ENCODE results near the gene CPZ. TPM values are rescaled to one million over a fixed set of nuclear protein-coding genes. Genes with fewer than 3 reads are reported as not detected.
A peak's percentile ranks its signal among the peaks of the same experiment; 100 is the strongest.
"Not testable (repeated sequence)": the region's sequence is repeated elsewhere in the genome, so short reads cannot be mapped to it uniquely, and the experiment has no call there.

CPZ gene
- total RNA-seq, 4 donors from 2014 or later: 2.3 to 7.5 (median 3.2) TPM; not detected in 1

DNA sequence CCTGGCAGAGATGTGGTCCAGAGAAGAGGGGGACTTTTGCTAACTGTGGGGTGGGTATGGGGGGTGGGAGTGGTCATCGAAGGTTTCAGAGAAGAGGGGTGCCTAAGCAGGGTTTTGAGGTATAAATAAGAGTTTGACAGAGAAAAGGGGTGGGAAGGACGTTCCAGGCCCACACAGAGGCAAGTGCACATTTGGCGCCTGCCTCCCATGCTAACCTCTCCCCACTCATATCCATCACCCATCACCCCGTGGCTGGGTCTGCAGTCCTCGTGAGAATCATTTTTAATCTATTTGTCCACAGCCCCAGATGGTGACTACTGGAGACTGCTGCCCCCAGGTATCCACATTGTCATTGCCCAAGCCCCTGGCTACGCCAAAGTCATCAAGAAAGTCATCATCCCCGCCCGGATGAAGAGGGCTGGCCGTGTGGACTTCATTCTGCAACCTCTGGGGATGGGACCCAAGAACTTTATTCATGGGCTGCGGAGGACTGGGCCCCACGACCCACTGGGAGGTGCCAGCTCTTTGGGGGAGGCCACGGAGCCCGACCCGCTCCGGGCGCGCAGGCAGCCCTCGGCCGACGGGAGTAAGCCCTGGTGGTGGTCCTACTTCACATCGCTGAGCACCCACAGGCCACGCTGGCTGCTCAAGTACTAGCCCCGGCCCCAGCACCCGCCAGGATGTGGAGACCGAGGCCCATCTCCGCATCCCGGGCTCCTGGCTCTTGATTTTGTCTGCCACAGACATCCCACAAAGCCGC lies 26.6 kb downstream of the CPZ start:
- no peaks in the 10 kb centered on the region for H3K36me3 ChIP-seq
- 91 to 93% methylated on average over 4 to 8 of the region's 28 CpGs for WGBS, 2 donors (ENCODE audit: low coverage in 1 of 2)
- TF ChIP-seq, protein P1, sequence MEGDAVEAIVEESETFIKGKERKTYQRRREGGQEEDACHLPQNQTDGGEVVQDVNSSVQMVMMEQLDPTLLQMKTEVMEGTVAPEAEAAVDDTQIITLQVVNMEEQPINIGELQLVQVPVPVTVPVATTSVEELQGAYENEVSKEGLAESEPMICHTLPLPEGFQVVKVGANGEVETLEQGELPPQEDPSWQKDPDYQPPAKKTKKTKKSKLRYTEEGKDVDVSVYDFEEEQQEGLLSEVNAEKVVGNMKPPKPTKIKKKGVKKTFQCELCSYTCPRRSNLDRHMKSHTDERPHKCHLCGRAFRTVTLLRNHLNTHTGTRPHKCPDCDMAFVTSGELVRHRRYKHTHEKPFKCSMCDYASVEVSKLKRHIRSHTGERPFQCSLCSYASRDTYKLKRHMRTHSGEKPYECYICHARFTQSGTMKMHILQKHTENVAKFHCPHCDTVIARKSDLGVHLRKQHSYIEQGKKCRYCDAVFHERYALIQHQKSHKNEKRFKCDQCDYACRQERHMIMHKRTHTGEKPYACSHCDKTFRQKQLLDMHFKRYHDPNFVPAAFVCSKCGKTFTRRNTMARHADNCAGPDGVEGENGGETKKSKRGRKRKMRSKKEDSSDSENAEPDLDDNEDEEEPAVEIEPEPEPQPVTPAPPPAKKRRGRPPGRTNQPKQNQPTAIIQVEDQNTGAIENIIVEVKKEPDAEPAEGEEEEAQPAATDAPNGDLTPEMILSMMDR (IDR thresholded peaks at IDR 0.05): no peak
- no peak for TF ChIP-seq POLR2AphosphoS5 (IDR thresholded peaks at IDR 0.05)
- TF ChIP-seq EP300 (IDR thresholded peaks at IDR 0.05): no peak
- TF ChIP-seq POLR2A (IDR thresholded peaks at IDR 0.05): no peak

DNA sequence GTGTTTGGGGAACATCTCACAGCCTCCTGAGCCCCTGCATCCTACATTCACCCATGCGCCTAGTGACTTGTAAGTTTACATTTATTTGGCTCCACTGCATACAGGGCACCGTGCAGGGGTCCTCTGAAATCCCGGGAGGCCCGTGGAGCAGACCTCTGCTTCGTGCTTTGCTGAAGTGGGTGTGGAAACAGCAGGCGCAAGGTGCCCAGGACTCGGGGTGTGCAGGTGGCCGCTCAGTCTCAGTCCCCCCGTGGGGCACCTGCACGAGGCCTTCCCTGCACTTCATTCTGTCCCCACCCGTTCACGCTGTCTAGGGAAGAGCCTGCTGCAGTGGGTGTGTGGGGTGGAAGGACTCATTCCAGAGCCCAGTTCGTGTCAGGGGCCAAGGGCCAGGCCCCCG lies 28.6 kb downstream of the CPZ start:
- H3K9me3 ChIP-seq, ATAC-seq, H3K36me3 ChIP-seq, H3K4me1 ChIP-seq, H3K27ac ChIP-seq, H3K4me3 ChIP-seq: not testable (repeated sequence)
- no CpG with 5 or more reads among the region's 14 CpGs for WGBS, 2 donors (ENCODE audit: low coverage in 1 of 2)
- H3K27me3 ChIP-seq: peaks cover 29% of the 10 kb centered on the region

More for the DNA sequence above, 26.6 kb downstream of the CPZ start:
- Histone ChIP-seq H3K4me3 (no peak overlapping the region), H3K27me3 (peaks cover 36% of the 10 kb centered on the region), H3K9me3 (no peaks in the 10 kb centered on the region), H3K27ac (no peak overlapping the region), H3K4me1 (no peaks in the 10 kb centered on the region)
- ATAC-seq: no peak

DNA sequence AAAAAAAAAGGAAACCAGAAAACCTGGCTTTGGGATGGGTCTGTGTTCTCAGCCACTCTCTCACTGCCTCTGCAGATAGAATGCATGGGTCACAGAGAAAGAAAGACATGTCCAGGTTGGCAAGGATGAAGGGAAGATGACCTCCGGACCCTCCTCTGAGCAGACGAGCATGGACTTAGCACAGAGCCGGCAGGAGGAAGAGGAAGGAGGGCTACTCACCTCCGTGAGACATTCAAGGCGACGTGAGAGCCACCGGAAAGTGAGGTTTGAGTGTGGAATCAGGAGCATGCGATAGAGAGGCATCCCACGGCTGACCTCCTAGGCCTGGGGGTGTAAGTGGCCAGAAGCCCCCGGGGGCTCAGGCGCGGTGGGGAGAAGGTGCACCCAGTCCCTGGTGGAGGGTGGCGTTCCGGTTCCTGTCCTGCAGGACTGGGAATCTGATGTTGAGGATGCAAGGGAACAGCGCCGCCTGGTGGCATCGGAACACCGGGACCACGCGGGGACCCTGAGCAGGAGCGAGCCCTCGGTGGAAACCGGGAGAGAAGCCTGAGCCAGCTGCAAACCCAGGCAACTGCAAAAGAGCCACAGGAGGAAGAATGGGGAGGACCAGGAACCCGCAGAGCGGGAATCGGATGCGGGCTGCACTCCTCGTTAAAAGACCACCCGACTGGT lies 32.2 kb downstream of the CPZ start:
- ATAC-seq: peak; percentile 32
- H3K27ac ChIP-seq, H3K4me1 ChIP-seq, H3K9me3 ChIP-seq, H3K27me3 ChIP-seq, H3K36me3 ChIP-seq, H3K4me3 ChIP-seq: not testable (repeated sequence)
- no CpG with 5 or more reads among the region's 29 CpGs for WGBS, 2 donors (ENCODE audit: low coverage in 1 of 2)

DNA sequence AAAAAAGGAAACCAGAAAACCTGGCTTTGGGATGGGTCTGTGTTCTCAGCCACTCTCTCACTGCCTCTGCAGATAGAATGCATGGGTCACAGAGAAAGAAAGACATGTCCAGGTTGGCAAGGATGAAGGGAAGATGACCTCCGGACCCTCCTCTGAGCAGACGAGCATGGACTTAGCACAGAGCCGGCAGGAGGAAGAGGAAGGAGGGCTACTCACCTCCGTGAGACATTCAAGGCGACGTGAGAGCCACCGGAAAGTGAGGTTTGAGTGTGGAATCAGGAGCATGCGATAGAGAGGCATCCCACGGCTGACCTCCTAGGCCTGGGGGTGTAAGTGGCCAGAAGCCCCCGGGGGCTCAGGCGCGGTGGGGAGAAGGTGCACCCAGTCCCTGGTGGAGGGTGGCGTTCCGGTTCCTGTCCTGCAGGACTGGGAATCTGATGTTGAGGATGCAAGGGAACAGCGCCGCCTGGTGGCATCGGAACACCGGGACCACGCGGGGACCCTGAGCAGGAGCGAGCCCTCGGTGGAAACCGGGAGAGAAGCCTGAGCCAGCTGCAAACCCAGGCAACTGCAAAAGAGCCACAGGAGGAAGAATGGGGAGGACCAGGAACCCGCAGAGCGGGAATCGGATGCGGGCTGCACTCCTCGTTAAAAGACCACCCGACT lies 37.8 kb downstream of the CPZ start:
- not testable (repeated sequence) for H3K4me1 ChIP-seq, H3K9me3 ChIP-seq, H3K4me3 ChIP-seq, H3K36me3 ChIP-seq, H3K27ac ChIP-seq, H3K27me3 ChIP-seq
- ATAC-seq: peak; percentile 60
- no CpG with 5 or more reads among the region's 29 CpGs for WGBS, 2 donors (ENCODE audit: low coverage in 1 of 2)

DNA sequence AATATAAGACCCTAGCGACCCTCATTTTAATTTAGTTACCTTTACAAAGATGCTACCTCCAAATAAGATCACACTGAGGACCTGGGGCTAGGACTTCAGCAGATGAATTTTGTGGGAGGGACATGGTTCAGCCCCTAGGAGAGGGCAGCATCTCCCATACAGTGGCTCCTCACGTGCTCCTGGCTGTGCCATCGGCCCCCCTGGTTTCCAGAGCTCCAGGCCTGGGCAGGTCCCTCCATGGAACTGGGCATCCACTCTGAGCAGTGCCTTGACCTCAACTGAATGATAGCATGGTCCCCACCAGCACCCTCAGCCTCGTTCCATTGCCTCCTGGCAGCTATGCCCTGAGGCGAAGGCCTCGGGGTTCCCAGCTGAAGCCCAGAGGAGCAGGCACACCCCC lies 39.3 kb downstream of the CPZ start:
- H3K4me3 ChIP-seq, H3K27me3 ChIP-seq, H3K36me3 ChIP-seq, H3K4me1 ChIP-seq, H3K9me3 ChIP-seq, ATAC-seq, H3K27ac ChIP-seq: not testable (repeated sequence)
- no CpG with 5 or more reads among the region's 6 CpGs for WGBS, 2 donors (ENCODE audit: low coverage in 1 of 2)

DNA sequence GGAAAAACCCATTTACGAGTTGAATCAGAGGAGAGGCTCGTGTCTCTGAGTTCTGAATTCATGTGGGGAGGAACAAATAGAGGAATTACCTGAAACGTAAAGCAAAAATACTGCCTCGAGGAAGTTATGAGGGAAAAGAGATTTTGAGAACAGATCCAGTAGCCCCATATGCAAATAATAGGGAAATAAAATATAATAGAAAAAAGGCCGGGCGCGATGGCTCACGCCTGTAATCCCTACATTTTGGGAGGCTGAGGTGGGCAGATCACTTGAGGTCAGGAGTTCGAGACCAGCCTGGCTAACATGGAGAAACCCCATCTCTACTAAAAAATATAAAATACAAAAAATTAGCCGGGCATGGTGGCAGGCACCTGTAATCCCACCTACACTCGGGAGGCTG lies 42.2 kb downstream of the CPZ start:
- WGBS, 2 donors (ENCODE audit: low coverage in 1 of 2): 71 to 74% methylated on average over 6 of the region's 11 CpGs
- ATAC-seq, H3K4me1 ChIP-seq, H3K4me3 ChIP-seq, H3K27ac ChIP-seq, H3K36me3 ChIP-seq, H3K9me3 ChIP-seq: not testable (repeated sequence)
- H3K27me3 ChIP-seq: peaks cover 22% of the 10 kb centered on the region

DNA sequence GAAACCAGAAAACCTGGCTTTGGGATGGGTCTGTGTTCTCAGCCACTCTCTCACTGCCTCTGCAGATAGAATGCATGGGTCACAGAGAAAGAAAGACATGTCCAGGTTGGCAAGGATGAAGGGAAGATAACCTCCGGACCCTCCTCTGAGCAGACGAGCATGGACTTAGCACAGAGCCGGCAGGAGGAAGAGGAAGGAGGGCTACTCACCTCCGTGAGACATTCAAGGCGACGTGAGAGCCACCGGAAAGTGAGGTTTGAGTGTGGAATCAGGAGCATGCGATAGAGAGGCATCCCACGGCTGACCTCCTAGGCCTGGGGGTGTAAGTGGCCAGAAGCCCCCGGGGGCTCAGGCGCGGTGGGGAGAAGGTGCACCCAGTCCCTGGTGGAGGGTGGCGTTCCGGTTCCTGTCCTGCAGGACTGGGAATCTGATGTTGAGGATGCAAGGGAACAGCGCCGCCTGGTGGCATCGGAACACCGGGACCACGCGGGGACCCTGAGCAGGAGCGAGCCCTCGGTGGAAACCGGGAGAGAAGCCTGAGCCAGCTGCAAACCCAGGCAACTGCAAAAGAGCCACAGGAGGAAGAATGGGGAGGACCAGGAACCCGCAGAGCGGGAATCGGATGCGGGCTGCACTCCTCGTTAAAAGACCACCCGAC lies 43.5 kb downstream of the CPZ start:
- peaks cover 31% of the 10 kb centered on the region for H3K27me3 ChIP-seq
- not testable (repeated sequence) for H3K36me3 ChIP-seq, H3K4me3 ChIP-seq, H3K9me3 ChIP-seq, H3K27ac ChIP-seq, H3K4me1 ChIP-seq
- peak; percentile 60 for ATAC-seq
- WGBS, 2 donors (ENCODE audit: low coverage in 1 of 2): no CpG with 5 or more reads among the region's 29 CpGs

Measured in gastroesophageal sphincter (tissue), 4 donors.